GM23338 (cell line): ENCODE results near the gene CPM.

ENCODE experiments used
- CREB1 ChIP-seq: fragments of 250-450 bp; sonication (Bioruptor Pico); IDR thresholded peaks from 2 replicates; pipeline ENCODE4 v1.5.0; 2020; ENCODE audit warnings: low read depth, mild to moderate bottlenecking, moderate library complexity
- CTCF ChIP-seq, 2 experiments: fragments of 200-600 bp in 1 of 2; sonication (generic) in 1 of 2; conservative IDR thresholded peaks; 2 replicates each; pipeline versions ENCODE4 v1.5.1 to v1.6.1; 2016 to 2017; ENCODE audit warnings: antibody characterized with exemption in 2 of 2, low read depth in 2 of 2, mild to moderate bottlenecking in 2 of 2, moderate library complexity in 1 of 2
- EZH2 ChIP-seq: fragments of 200-600 bp; sonication (generic); IDR thresholded peaks from one replicate; pipeline ENCODE4 v1.8.0; 2017; ENCODE audit warnings: antibody characterized with exemption, mild to moderate bottlenecking, low read depth; ENCODE audit not compliant: unreplicated experiment
- EZH2phosphoT487 ChIP-seq: fragments of 200-600 bp; sonication (generic); IDR thresholded peaks from one replicate; pipeline ENCODE4 v1.8.1; 2018; ENCODE audit warnings: antibody characterized with exemption; ENCODE audit not compliant: unreplicated experiment
- POLR2AphosphoS5 ChIP-seq: IDR thresholded peaks from 2 replicates; pipeline ENCODE4 v1.6.1; 2016; ENCODE audit warnings: antibody characterized with exemption, low read depth
- STAT1 ChIP-seq: IDR thresholded peaks from one replicate; pipeline ENCODE4 v1.6.1; 2016; ENCODE audit warnings: antibody characterized with exemption; ENCODE audit not compliant: unreplicated experiment
- ZNF114 ChIP-seq: fragments of 250-450 bp; sonication (Bioruptor Pico); IDR thresholded peaks from 2 replicates; pipeline ENCODE4 v1.5.0; 2020; ENCODE audit warnings: mild to moderate bottlenecking, moderate library complexity
- TF ChIP-seq, protein P1 (sequence below): IDR thresholded peaks from one replicate; pipeline ENCODE4 v1.6.1; 2018; ENCODE audit warnings: antibody characterized with exemption; ENCODE audit not compliant: unreplicated experiment

GRCh38 chr12:68855771-68856170 lies 77.2 kb downstream of the CPM start:
- TF ChIP-seq CTCF (conservative IDR thresholded peaks at IDR 0.05; ENCODE audit: low read depth in 2 of 2) (no peak), EZH2 (no peak), CREB1 (CRISPR knock-in tag) (no peak), STAT1 (no peak), EZH2phosphoT487 (no peak), POLR2AphosphoS5 (no peak), ZNF114 (CRISPR knock-in tag) (no peak)
- TF ChIP-seq, protein P1, sequence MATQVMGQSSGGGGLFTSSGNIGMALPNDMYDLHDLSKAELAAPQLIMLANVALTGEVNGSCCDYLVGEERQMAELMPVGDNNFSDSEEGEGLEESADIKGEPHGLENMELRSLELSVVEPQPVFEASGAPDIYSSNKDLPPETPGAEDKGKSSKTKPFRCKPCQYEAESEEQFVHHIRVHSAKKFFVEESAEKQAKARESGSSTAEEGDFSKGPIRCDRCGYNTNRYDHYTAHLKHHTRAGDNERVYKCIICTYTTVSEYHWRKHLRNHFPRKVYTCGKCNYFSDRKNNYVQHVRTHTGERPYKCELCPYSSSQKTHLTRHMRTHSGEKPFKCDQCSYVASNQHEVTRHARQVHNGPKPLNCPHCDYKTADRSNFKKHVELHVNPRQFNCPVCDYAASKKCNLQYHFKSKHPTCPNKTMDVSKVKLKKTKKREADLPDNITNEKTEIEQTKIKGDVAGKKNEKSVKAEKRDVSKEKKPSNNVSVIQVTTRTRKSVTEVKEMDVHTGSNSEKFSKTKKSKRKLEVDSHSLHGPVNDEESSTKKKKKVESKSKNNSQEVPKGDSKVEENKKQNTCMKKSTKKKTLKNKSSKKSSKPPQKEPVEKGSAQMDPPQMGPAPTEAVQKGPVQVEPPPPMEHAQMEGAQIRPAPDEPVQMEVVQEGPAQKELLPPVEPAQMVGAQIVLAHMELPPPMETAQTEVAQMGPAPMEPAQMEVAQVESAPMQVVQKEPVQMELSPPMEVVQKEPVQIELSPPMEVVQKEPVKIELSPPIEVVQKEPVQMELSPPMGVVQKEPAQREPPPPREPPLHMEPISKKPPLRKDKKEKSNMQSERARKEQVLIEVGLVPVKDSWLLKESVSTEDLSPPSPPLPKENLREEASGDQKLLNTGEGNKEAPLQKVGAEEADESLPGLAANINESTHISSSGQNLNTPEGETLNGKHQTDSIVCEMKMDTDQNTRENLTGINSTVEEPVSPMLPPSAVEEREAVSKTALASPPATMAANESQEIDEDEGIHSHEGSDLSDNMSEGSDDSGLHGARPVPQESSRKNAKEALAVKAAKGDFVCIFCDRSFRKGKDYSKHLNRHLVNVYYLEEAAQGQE = no peak
